Endothelial cell of umbilical vein (primary cell): Measurements from ENCODE around the gene BCAR3. TPM values are rescaled to one million over a fixed set of nuclear protein-coding genes. Genes with fewer than 3 reads are reported as not detected.

Experiments
- BruUV-seq: library from RNA; stranded (reverse); fragments of 400-500 nt; replicated peaks from 2 replicates; lab custom pipeline; 2021; lab: Mats Ljungman, UMichigan
- CTCF ChIA-PET: fragments of 300-600, 350-600 bp; sonication (Branson Sonifier 250); formaldehyde crosslinking; loops from one replicate; lab custom pipeline; 2021; ENCODE audit warnings: antibody characterized with exemption, inconsistent platforms; lab: Charles Lee
- POLR2A ChIA-PET: fragments of 300-600, 350-600 bp; sonication (Branson Sonifier 250); formaldehyde crosslinking; loops from one replicate; lab custom pipeline; 2021; ENCODE audit warnings: antibody characterized with exemption, inconsistent platforms; lab: Charles Lee
- DNase-seq: peaks from one replicate; pipeline ENCODE4 v3.0.0-alpha.2; 2011; ENCODE audit warnings: low read depth, low spot score
- FAIRE-seq: peaks from 2 replicates; lab custom pipeline; 2011; peaks lifted over from hg19 to GRCh38; lab: Jason Lieb, UNC
- H2AFZ ChIP-seq: 2 replicates; pipeline ENCODE4 v1.6.0; 2012; ENCODE audit warnings: low read depth, low read length, control low read depth, inconsistent platforms
- H3K27ac ChIP-seq: 2 replicates; pipeline ENCODE4 v1.5.1; 2011; ENCODE audit warnings: low read depth, mild to moderate bottlenecking, control low read depth, low read length, moderate library complexity; ENCODE audit not compliant: insufficient read depth
- H3K27me3 ChIP-seq, 2 experiments: 2 replicates each; pipeline versions ENCODE4 v1.6.0 to v1.6.1; 2011; ENCODE audit warnings: low read length in 2 of 2, mixed read lengths in 1 of 2; ENCODE audit not compliant: control insufficient read depth in 2 of 2, insufficient read depth in 2 of 2
- H3K36me3 ChIP-seq, 2 experiments: 2 replicates in 1 of 2; 3 replicates in 1 of 2; pipeline ENCODE4 v1.5.1; 2011; ENCODE audit warnings: low read length in 2 of 2, mild to moderate bottlenecking in 1 of 2, moderate library complexity in 1 of 2; ENCODE audit not compliant: control insufficient read depth in 2 of 2, insufficient read depth in 2 of 2; ENCODE audit errors: extremely low read depth in 1 of 2
- H3K4me1 ChIP-seq: 3 replicates; pipeline ENCODE4 v1.5.1; 2011; ENCODE audit warnings: mild to moderate bottlenecking, low read length; ENCODE audit not compliant: control insufficient read depth, insufficient read depth; ENCODE audit errors: extremely low read depth
- H3K4me2 ChIP-seq: 2 replicates; pipeline ENCODE4 v1.6.1; 2011; ENCODE audit warnings: low read length, control low read depth, mixed read lengths; ENCODE audit not compliant: insufficient read depth
- H3K4me3 ChIP-seq, 3 experiments: fragments of 200-600 bp in 1 of 3; sonication (generic), shearing (Covaris generic) in 1 of 3; replicated peaks in 1 of 3; 2 replicates each; pipeline ENCODE4 v1.5.1; 2011 to 2016; ENCODE audit warnings: control low read depth in 3 of 3, low read length in 3 of 3, mild to moderate bottlenecking in 2 of 3, inconsistent platforms in 1 of 3, low read depth in 1 of 3, moderate library complexity in 1 of 3; ENCODE audit not compliant: insufficient read depth in 1 of 3
- H3K79me2 ChIP-seq: 2 replicates; pipeline ENCODE4 v1.6.0; 2012; ENCODE audit warnings: low read length, inconsistent platforms; ENCODE audit not compliant: control insufficient read depth, insufficient read depth
- H3K9ac ChIP-seq: replicated peaks from 2 replicates; pipeline ENCODE3; 2011; ENCODE audit warnings: low read length, control low read depth; ENCODE audit not compliant: insufficient read depth; ENCODE audit errors: extremely low read depth
- H3K9me1 ChIP-seq: replicated peaks from 3 replicates; pipeline ENCODE4 v1.6.0; 2011; ENCODE audit warnings: mild to moderate bottlenecking, low read length; ENCODE audit not compliant: control insufficient read depth, insufficient read depth; ENCODE audit errors: extremely low read depth
- H3K9me3 ChIP-seq: replicated peaks from 2 replicates; pipeline ENCODE4 v1.5.1; 2012; ENCODE audit warnings: low read length, inconsistent platforms; ENCODE audit not compliant: control insufficient read depth, insufficient read depth
- H4K20me1 ChIP-seq: replicated peaks from 2 replicates; pipeline ENCODE3; 2011; ENCODE audit warnings: mild to moderate bottlenecking, low read length; ENCODE audit not compliant: control insufficient read depth, insufficient read depth; ENCODE audit errors: extremely low read depth
- CTCF ChIP-seq, 2 donors: IDR thresholded peaks; 1 replicate in 1 of 2; 2 replicates in 1 of 2; pipeline ENCODE4 v1.5.1; 2011; ENCODE audit warnings: low read length in 2 of 2, mild to moderate bottlenecking in 2 of 2, moderate library complexity in 2 of 2, control low read depth in 1 of 2, inconsistent platforms in 1 of 2, low read depth in 1 of 2; ENCODE audit not compliant: insufficient read depth in 1 of 2; ENCODE audit errors: extremely low read depth in 1 of 2
- POLR2A ChIP-seq: IDR thresholded peaks from 2 replicates; pipeline ENCODE4 v1.6.1; 2012; ENCODE audit warnings: low read depth, mild to moderate bottlenecking, control low read depth, low read length
- dilution Hi-C: fragments of 300-500 bp; cut with MboI; formaldehyde crosslinking; loops from one replicate; pipeline ENCODE4 v1.15.0; 2019; ENCODE audit warnings: low sequenced_read_pairs; ENCODE audit not compliant: extremely low pct_ligation_motif_present
- intact Hi-C: fragments of 100-400 bp; cut with micrococcal nuclease; formaldehyde crosslinking; loops from one replicate; pipeline ENCODE4 v1.10.0; 2022
- polyA plus RNA-seq, 4 experiments: library from polyadenylated mRNA; depleted of rRNA in 3 of 4; stranded (reverse) in 3 of 4; unstranded in 1 of 4; fragments of >200 nt; gene quantifications; 2 replicates each; pipeline versions ENCODE4 v1.2.1 to v1.2.3, GENCODE V29; 2011 to 2012; ENCODE audit warnings: missing spikeins in 1 of 4
- total RNA-seq: library from RNA; stranded (reverse); gene quantifications from 2 replicates; pipeline ENCODE4 v1.2.3, GENCODE V29; 2021

Gene BCAR3
- total and polyA plus RNA-seq, 2 donors (not counting 3 experiments of a cell fraction or from before 2014, with no cell fraction given) = 17.5 to 32.9 TPM

- DNase-seq (peak; percentile 82), FAIRE-seq (peak; percentile 91)
- BruUV-seq = no TSS peak
- Histone ChIP-seq H3K9ac (no peak overlapping the region), H3K27me3 (no peaks in the 10 kb centered on the region), H3K79me2 (peaks cover 68% of the 10 kb centered on the region), H2AFZ (no peak overlapping the region), H3K36me3 (peaks cover 0 to 1% of the 10 kb centered on the region in 2 experiments), H4K20me1 (no peaks in the 10 kb centered on the region), H3K9me3 (no peaks in the 10 kb centered on the region), H3K4me1 (peaks cover 47% of the 10 kb centered on the region), H3K9me1 (no peaks in the 10 kb centered on the region), H3K4me2 (no peak overlapping the region), H3K4me3 (no peak overlapping the region), H3K27ac (peak overlapping the region; percentile 19)
- POLR2A ChIA-PET = interaction anchor here (0.6 to 1.7 kb wide), 4 partner anchors 10 to 214 kb away, joined by 3 to 6 read pairs (median 4); no protein-coding TSS in a partner anchor
- CTCF ChIA-PET = interaction anchor here (0.7 to 11.1 kb wide), 50 partner anchors 9 to 707 kb away, joined by 3 to 490 read pairs (median 8); partner anchors contain the start of genes BCAR3 and FNBP1L
- intact Hi-C loops = loop anchor here (1.0 to 5.0 kb wide), 8 partner anchors 51 to 547 kb away; partner anchors contain the start of gene DR1
- dilution Hi-C loops = no loop called here
- no peak for TF ChIP-seq POLR2A
- peak; percentile 58 to 64 for TF ChIP-seq CTCF (IDR thresholded peaks at IDR 0.05; ENCODE audit: extremely low read depth in 1 of 2, insufficient read depth in 1 of 2, low read depth in 1 of 2, low read length in 2 of 2)
These were observed 52.3 kb downstream of the BCAR3 start for GRCh38 chr1:93629101-93630059.
